GM19351 (cell line): ENCODE data around the gene TBC1D9.
A peak's percentile ranks its signal among the peaks of the same experiment; 100 is the strongest.
"Not testable (repeated sequence)": the region's sequence is repeated elsewhere in the genome, so short reads cannot be mapped to it uniquely, and the experiment has no call there.

Experiments
- ATAC-seq: cut with Tn5 transposase; IDR thresholded peaks from one replicate; pipeline ENCODE4 v1.9.1; 2021; ENCODE audit warnings: mild to moderate bottlenecking, moderate library complexity; ENCODE audit not compliant: unreplicated experiment

TBC1D9 gene

GRCh38 chr4:140756319-140757231, at the start of gene TBC1D9:
Gene TBC1D9, minus strand, starts transcription at chr4:140756385. Its CDS starts 340 bp downstream, at chr4:140756045.
- ATAC-seq, result peak; percentile 40

- no peak for ATAC-seq
Observed at GRCh38 chr4:140805293-140805692, 49.1 kb upstream of the TBC1D9 start.

GRCh38 chr4:140802591-140802990, 46.4 kb upstream of the TBC1D9 start:
- no peak for ATAC-seq

GRCh38 chr4:140800666-140801065, 44.5 kb upstream of the TBC1D9 start:
- ATAC-seq, result peak; percentile 34

DNA sequence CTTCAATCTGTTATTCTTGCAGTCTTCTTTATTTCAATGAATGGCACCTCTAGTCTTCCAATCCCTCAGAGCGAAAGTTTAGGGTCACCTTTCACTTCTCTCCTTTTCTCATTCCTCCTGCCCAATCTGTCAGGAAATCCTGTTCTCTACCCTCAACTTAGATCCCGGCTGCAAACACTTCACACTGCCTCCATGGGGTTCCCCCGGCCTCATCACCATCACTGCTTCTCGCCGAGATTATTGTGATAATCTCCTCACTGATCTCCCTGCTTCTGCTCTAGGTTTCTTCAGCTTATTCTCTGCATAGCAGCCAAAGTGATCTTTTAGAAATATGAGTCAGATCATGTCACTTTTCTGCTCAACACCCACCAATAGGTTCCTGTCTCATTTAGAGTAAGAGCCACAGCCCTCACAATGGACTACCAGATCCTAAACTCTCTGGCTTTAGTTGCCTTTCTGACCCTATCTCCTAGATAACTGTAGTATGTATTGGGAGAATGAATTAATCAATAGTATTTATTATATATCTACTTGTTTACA, 43.6 kb upstream of the TBC1D9 start:
- peak; percentile 53 for ATAC-seq

DNA sequence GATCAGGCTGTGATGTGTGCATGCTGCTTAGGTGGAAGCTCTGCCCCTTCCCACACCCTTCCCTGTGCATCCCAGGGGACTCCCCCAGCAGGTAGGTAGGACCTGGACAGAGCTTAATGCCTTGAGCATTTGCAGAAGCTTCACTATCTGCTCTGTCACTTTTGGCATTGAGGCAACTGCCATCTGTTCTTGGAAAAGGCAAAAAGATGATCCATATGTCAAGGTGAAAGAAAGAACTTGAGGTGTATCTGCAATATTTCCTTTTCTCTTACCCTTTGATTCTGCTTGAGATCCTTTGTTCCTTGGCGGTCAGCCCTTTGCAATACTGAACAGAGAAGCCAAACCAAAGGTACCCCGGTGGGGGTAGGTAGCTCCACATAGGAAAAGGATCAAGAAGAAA, 37.1 kb upstream of the TBC1D9 start:
- no peak for ATAC-seq

- peak; percentile 85 for ATAC-seq
Observed at GRCh38 chr4:140790765-140791164, 34.6 kb upstream of the TBC1D9 start.

GRCh38 chr4:140790171-140790570, 34.0 kb upstream of the TBC1D9 start:
- peak; percentile 18 for ATAC-seq

DNA sequence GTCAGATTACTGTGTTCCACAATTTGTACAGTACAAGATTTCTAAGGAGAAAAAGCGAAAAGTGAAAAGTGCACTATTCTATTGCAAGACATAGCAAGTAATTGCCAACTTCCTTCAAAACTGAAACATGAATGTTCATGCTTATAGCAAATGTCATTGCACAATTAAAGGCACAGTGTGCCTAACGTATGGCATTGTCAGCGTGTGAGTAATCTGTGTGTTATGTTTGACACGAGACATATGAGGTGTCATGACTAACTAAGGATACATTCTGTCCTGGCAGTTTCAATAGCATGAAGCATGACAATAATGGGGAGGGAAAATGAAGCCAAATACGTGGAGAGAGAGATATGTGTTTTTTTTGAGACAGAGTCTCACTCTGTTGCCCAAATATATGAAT, 33.6 kb upstream of the TBC1D9 start:
- ATAC-seq, result peak; percentile 39

- ATAC-seq, result not testable (repeated sequence)
Observed at GRCh38 chr4:140782787-140783186, 26.6 kb upstream of the TBC1D9 start.

DNA sequence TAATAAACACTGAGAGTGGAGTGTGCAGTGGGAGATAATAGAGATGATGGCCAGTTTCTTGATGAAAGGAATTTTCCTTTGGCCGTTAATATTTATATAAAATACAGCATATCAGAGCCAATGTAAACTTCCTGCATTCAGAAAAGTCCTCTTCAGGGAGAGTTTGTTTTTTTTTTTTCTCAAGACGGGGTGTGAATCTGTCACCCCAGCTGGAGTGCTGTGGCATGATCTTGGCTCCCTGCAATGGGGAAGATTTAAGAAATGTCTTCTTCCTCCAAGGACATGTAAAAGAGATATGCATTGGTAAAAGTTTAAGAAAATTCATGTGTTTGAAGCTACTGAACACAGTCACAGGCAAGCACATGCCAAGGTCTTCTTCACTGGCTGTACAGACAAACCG, 25.4 kb upstream of the TBC1D9 start:
- ATAC-seq, result no peak

DNA sequence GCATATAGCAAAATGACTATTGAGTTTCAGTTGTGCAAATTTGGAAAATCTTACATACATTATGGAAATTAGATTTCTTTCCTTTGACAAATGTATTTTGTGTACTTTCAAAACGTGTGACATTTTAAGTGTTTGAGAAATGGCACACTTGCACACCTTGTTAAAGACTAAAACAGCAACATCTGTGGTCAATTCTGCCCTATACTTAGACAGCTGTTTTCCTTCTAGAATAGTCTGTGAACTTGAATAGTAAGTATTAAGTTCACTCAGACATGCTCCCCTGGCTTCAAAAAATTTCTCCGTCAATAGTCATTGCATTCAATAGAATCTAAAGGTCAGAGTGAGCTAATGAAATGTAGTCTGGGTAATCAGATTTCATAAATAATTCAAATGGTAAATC, 21.7 kb upstream of the TBC1D9 start:
- ATAC-seq, result peak; percentile 56

DNA sequence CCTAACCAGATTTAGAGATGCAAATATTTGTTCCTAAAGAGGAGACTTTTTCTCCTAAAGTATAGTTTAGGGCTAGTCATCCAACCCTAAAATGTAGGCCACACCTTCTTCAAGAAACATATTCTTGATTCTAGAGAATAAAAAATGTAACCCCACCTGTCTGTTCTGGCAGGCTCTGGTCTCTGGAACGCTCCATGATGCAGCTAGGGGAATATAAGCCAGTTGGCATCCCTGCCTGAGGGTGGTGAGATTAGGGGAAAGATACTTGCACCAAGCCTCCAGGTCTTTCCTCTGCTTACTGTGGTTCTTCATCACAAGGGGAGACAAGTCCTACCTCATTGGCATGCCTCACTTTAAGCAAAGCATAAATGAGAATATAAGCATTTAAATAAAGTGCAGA, 21.2 kb upstream of the TBC1D9 start:
- no peak for ATAC-seq

DNA sequence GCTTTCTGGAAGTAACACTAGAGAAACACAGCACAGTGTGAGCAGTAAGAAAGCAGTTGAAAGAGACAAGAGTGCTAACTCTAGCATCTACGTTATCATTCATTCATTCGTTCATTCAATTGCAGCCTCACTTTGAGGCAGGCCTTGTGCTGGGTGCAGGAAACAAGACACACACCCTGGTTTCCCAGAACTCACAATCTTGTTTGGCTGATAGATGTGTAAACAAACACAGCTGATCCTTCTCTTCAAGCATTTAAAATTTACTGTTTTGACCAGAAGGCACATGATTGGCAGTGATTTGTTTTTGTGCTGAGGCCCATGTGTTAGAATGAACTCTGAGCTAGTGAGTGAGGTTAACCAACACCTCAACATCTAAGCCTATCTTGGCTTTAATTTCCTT, 20.4 kb upstream of the TBC1D9 start:
- no peak for ATAC-seq

DNA sequence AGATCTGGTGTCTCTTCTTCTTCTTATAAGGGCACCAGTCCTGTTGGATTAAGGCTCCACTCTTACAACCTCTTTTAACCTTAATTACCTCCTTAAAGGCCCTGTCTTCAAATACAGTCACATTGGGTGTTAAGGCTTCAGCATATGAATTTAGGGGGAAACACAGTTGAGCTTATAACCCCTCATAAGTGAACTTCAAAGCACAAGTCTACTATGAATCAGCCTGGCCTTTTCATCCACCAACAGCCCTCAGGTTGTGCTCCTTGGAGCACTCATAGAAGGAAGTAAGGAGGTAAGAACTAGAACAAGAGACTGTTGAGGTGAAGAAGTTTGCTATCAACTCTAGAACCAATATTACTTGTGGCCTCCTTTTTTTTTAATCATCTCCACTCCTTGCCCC, 18.8 kb upstream of the TBC1D9 start:
- ATAC-seq, result no peak

GRCh38 chr4:140774510-140774909, 18.3 kb upstream of the TBC1D9 start:
- no peak for ATAC-seq

DNA sequence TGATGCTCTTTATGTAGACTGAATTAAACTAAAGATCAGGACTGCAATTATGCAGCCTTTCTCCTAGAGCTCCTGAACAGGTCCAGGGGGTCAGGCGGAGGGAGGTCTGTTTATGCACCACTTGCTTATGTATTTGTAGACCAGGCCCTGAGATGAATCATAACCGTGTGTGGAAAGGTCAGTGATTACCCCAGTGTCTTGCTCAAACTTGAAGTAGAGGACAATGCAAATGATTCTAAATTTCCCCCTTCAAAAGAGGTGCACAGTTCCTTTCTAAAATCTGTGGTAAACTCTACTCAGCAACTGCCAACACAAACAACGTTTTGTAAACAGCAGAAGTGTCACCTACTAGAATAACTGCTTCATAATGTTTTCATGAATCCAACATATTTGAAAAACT, 13.0 kb upstream of the TBC1D9 start:
- ATAC-seq, result peak; percentile 82

GRCh38 chr4:140764785-140765392, 8.7 kb upstream of the TBC1D9 start:
- ATAC-seq, result no peak

DNA sequence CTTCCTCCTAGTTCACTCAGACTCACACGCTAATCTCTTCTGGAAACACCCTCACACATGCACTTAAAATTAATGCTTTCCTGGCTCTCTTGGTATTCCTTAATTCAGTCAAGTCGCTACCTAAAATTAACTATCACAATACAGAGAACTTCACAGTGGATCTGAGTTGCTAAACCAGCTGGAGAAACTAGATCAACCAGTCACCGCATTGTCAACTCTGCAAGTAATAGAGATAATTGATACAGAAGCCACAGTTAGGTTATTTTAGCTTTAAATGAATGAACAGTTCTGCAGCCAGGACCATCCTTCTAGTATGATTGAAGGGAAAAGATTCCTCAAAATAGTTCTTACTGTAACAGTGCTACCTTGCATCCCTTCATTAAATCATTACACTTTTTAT, 6.0 kb upstream of the TBC1D9 start:
- ATAC-seq, result no peak

DNA sequence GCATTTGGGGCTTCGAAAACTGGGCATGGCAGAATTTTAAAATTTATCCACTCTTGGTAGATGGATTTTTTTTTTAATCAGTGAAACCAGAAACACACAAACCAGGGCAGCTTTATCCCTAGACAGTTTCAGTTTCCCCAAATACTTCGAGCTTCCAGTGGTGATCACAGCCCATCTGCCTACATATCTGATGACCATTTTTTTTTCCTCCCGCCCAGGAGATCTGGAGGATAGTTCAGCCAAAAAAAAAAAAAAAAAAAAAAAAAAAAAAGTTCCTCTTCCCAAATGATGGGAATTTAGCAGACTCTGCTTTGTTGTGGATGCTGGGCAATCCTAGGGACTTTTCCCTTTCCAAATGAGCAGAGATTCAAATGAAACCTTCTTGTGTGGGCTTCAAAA, 1.0 kb upstream of the TBC1D9 start:
- no peak for ATAC-seq

DNA sequence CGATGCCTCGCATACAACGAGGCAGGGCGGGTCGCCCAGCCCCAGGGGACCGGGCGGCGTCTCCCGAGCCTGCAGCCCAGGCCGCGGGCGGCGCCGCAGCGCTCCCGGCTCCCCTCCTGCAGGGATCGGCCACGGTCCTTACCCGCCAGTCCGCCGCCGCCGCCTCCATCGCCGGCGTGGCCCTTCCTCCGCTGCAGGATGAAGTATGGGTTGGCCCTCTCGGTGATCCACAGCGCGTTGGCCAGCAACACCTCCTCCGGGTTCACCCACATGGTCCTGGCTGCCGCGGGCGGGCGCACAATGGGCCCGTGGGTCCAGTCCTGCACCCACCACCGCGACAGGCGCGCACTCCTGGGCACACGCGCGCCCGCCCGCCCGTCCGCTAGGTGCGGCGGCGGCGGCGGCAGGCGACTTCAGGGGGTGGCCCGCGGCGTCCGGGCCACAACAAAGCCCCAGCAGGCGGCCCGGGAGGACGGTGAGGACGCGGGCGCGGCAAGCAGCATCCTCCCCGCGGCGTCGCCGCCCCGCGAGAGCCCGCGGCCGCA, 339 bp downstream of the TBC1D9 start:
- ATAC-seq, result peak; percentile 57
